ENCODE results near the gene PPP2R5C.
A peak's percentile ranks its signal among the peaks of the same experiment; 100 is the strongest.
"Not testable (repeated sequence)": the region's sequence is repeated elsewhere in the genome, so short reads cannot be mapped to it uniquely, and the experiment has no call there.

Gene PPP2R5C

GRCh38 chr14:101806252-101806651 is 44.7 kb downstream of the PPP2R5C start:
- H3K4me1 ChIP-seq (ENCODE audit: control insufficient read depth, insufficient read depth, low read length) = peaks cover 15% of the 10 kb centered on the region
- H3K36me3 ChIP-seq (ENCODE audit: control insufficient read depth, insufficient read depth, low read length); H3K4me3 ChIP-seq (ENCODE audit: low read length); H3K9me3 ChIP-seq (ENCODE audit: control insufficient read depth, low read length); H3K27me3 ChIP-seq (ENCODE audit: control insufficient read depth, insufficient read depth, low read length); H3K9ac ChIP-seq (ENCODE audit: low read length): not testable (repeated sequence)

- Histone ChIP-seq H3K27me3 (ENCODE audit: control insufficient read depth, insufficient read depth, low read length) (no peaks in the 10 kb centered on the region), H3K9me3 (ENCODE audit: control insufficient read depth, low read length) (no peaks in the 10 kb centered on the region), H3K36me3 (ENCODE audit: control insufficient read depth, insufficient read depth, low read length) (no peaks in the 10 kb centered on the region), H3K9ac (ENCODE audit: low read length) (peak overlapping the region; percentile 59), H3K4me3 (ENCODE audit: low read length) (no peak overlapping the region), H3K4me1 (ENCODE audit: control insufficient read depth, insufficient read depth, low read length) (peaks cover 33% of the 10 kb centered on the region)
These were observed 46.6 kb downstream of the PPP2R5C start for GRCh38 chr14:101808020-101808641.

GRCh38 chr14:101808894-101809670 is 47.6 kb downstream of the PPP2R5C start:
- Histone ChIP-seq H3K4me1 (ENCODE audit: control insufficient read depth, insufficient read depth, low read length) (peaks cover 38% of the 10 kb centered on the region), H3K9me3 (ENCODE audit: control insufficient read depth, low read length) (no peaks in the 10 kb centered on the region), H3K36me3 (ENCODE audit: control insufficient read depth, insufficient read depth, low read length) (no peaks in the 10 kb centered on the region), H3K27me3 (ENCODE audit: control insufficient read depth, insufficient read depth, low read length) (no peaks in the 10 kb centered on the region), H3K9ac (ENCODE audit: low read length) (peak overlapping the region; percentile 91), H3K4me3 (ENCODE audit: low read length) (peak overlapping the region; percentile 77)

- peak overlapping the region; percentile 91 for H3K9ac ChIP-seq (ENCODE audit: low read length)
- H3K4me1 ChIP-seq (ENCODE audit: control insufficient read depth, insufficient read depth, low read length) = peaks cover 38% of the 10 kb centered on the region
- peak overlapping the region; percentile 77 for H3K4me3 ChIP-seq (ENCODE audit: low read length)
These were observed 48.4 kb downstream of the PPP2R5C start for GRCh38 chr14:101809671-101810514.

GRCh38 chr14:101810897-101811621 is 49.5 kb downstream of the PPP2R5C start:
- peak overlapping the region; percentile 77 for H3K4me3 ChIP-seq (ENCODE audit: low read length)
- no peaks in the 10 kb centered on the region for H3K36me3 ChIP-seq (ENCODE audit: control insufficient read depth, insufficient read depth, low read length)
- H3K9ac ChIP-seq (ENCODE audit: low read length) = peak overlapping the region; percentile 91
- H3K4me1 ChIP-seq (ENCODE audit: control insufficient read depth, insufficient read depth, low read length) = peaks cover 38% of the 10 kb centered on the region
- H3K27me3 ChIP-seq (ENCODE audit: control insufficient read depth, insufficient read depth, low read length) = no peaks in the 10 kb centered on the region
- no peaks in the 10 kb centered on the region for H3K9me3 ChIP-seq (ENCODE audit: control insufficient read depth, low read length)

More at GRCh38 chr14:101809671-101810514, 48.4 kb downstream of the PPP2R5C start:
- no peaks in the 10 kb centered on the region for H3K9me3 ChIP-seq (ENCODE audit: control insufficient read depth, low read length)
- no peaks in the 10 kb centered on the region for H3K27me3 ChIP-seq (ENCODE audit: control insufficient read depth, insufficient read depth, low read length)
- no peaks in the 10 kb centered on the region for H3K36me3 ChIP-seq (ENCODE audit: control insufficient read depth, insufficient read depth, low read length)

- Histone ChIP-seq H3K9me3 (ENCODE audit: control insufficient read depth, low read length) (no peaks in the 10 kb centered on the region), H3K4me3 (ENCODE audit: low read length) (no peak overlapping the region), H3K9ac (ENCODE audit: low read length) (peak overlapping the region; percentile 91), H3K4me1 (ENCODE audit: control insufficient read depth, insufficient read depth, low read length) (peaks cover 38% of the 10 kb centered on the region), H3K36me3 (ENCODE audit: control insufficient read depth, insufficient read depth, low read length) (no peaks in the 10 kb centered on the region), H3K27me3 (ENCODE audit: control insufficient read depth, insufficient read depth, low read length) (no peaks in the 10 kb centered on the region)
These were observed 50.6 kb downstream of the PPP2R5C start for GRCh38 chr14:101812071-101812470.

GRCh38 chr14:101813171-101813759 is 51.8 kb downstream of the PPP2R5C start:
- Histone ChIP-seq H3K9me3 (ENCODE audit: control insufficient read depth, low read length) (no peaks in the 10 kb centered on the region), H3K9ac (ENCODE audit: low read length) (no peak overlapping the region), H3K4me3 (ENCODE audit: low read length) (no peak overlapping the region), H3K4me1 (ENCODE audit: control insufficient read depth, insufficient read depth, low read length) (peaks cover 35% of the 10 kb centered on the region), H3K36me3 (ENCODE audit: control insufficient read depth, insufficient read depth, low read length) (no peaks in the 10 kb centered on the region), H3K27me3 (ENCODE audit: control insufficient read depth, insufficient read depth, low read length) (no peaks in the 10 kb centered on the region)

- no peaks in the 10 kb centered on the region for H3K36me3 ChIP-seq (ENCODE audit: control insufficient read depth, insufficient read depth, low read length)
- H3K9ac ChIP-seq (ENCODE audit: low read length) = no peak overlapping the region
- H3K9me3 ChIP-seq (ENCODE audit: control insufficient read depth, low read length) = no peaks in the 10 kb centered on the region
- H3K4me3 ChIP-seq (ENCODE audit: low read length) = no peak overlapping the region
- H3K4me1 ChIP-seq (ENCODE audit: control insufficient read depth, insufficient read depth, low read length) = peaks cover 30% of the 10 kb centered on the region
- no peaks in the 10 kb centered on the region for H3K27me3 ChIP-seq (ENCODE audit: control insufficient read depth, insufficient read depth, low read length)
These were observed 52.3 kb downstream of the PPP2R5C start for GRCh38 chr14:101813833-101814232.

- H3K9me3 ChIP-seq (ENCODE audit: control insufficient read depth, low read length) = no peaks in the 10 kb centered on the region
- no peaks in the 10 kb centered on the region for H3K36me3 ChIP-seq (ENCODE audit: control insufficient read depth, insufficient read depth, low read length)
- no peak overlapping the region for H3K4me3 ChIP-seq (ENCODE audit: low read length)
- H3K4me1 ChIP-seq (ENCODE audit: control insufficient read depth, insufficient read depth, low read length) = peaks cover 28% of the 10 kb centered on the region
- H3K9ac ChIP-seq (ENCODE audit: low read length) = no peak overlapping the region
- H3K27me3 ChIP-seq (ENCODE audit: control insufficient read depth, insufficient read depth, low read length) = no peaks in the 10 kb centered on the region
These were observed 53.4 kb downstream of the PPP2R5C start for GRCh38 chr14:101814934-101815333.

GRCh38 chr14:101815994-101816393 is 54.5 kb downstream of the PPP2R5C start:
- H3K4me3 ChIP-seq (ENCODE audit: low read length) = no peak overlapping the region
- no peaks in the 10 kb centered on the region for H3K36me3 ChIP-seq (ENCODE audit: control insufficient read depth, insufficient read depth, low read length)
- no peaks in the 10 kb centered on the region for H3K27me3 ChIP-seq (ENCODE audit: control insufficient read depth, insufficient read depth, low read length)
- no peak overlapping the region for H3K9ac ChIP-seq (ENCODE audit: low read length)
- H3K4me1 ChIP-seq (ENCODE audit: control insufficient read depth, insufficient read depth, low read length) = peaks cover 26% of the 10 kb centered on the region
- H3K9me3 ChIP-seq (ENCODE audit: control insufficient read depth, low read length) = no peaks in the 10 kb centered on the region

GRCh38 chr14:101817501-101818001 is 56.0 kb downstream of the PPP2R5C start:
- no peaks in the 10 kb centered on the region for H3K36me3 ChIP-seq (ENCODE audit: control insufficient read depth, insufficient read depth, low read length)
- H3K4me1 ChIP-seq (ENCODE audit: control insufficient read depth, insufficient read depth, low read length) = peaks cover 11% of the 10 kb centered on the region
- H3K9me3 ChIP-seq (ENCODE audit: control insufficient read depth, low read length) = no peaks in the 10 kb centered on the region
- no peak overlapping the region for H3K9ac ChIP-seq (ENCODE audit: low read length)
- H3K4me3 ChIP-seq (ENCODE audit: low read length) = no peak overlapping the region
- H3K27me3 ChIP-seq (ENCODE audit: control insufficient read depth, insufficient read depth, low read length) = no peaks in the 10 kb centered on the region

All from mucosa of stomach (tissue), 1 donor.